ENCODE measurements around the gene SCAPER. TPM values are rescaled to one million over a fixed set of nuclear protein-coding genes. Genes with fewer than 3 reads are reported as not detected.
"Not testable (repeated sequence)": the region's sequence is repeated elsewhere in the genome, so short reads cannot be mapped to it uniquely, and the experiment has no call there.

SCAPER gene
- total RNA-seq, 1 donor from 2014 or later = 24.7 TPM

- no peak for DNase-seq (ENCODE audit: low spot score)
Observed at GRCh38 chr15:76433798-76434400, 471.2 kb downstream of the SCAPER start.

- DNase-seq (ENCODE audit: low spot score) = not testable (repeated sequence)
Observed at GRCh38 chr15:76433036-76433435, 472.1 kb downstream of the SCAPER start.

GRCh38 chr15:76432604-76433003 is 472.5 kb downstream of the SCAPER start:
- DNase-seq (ENCODE audit: low spot score) = no peak

GRCh38 chr15:76431971-76432370 is 473.2 kb downstream of the SCAPER start:
- DNase-seq (ENCODE audit: low spot score) = no peak

GRCh38 chr15:76430711-76431110 is 474.4 kb downstream of the SCAPER start:
- DNase-seq (ENCODE audit: low spot score) = not testable (repeated sequence)

GRCh38 chr15:76429661-76430060 is 475.5 kb downstream of the SCAPER start:
- no peak for DNase-seq (ENCODE audit: low spot score)

DNA sequence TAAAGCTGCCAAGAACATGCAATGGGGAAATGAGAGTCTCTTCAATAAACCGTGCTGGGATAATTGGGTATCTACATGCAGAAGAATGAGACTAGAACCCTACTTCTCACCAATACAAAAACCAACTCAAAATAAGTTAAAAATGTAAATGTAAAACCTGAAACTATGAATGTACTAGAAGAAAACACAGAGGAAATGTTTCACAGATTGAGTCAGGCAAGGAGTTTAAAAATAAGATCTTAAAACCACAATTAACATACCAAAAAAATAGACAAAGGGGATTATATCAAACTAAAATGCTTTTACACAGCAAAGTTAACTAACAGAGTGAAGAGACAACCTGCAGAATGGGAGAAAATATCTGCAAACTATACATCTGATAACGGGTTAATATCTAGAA is 478.2 kb downstream of the SCAPER start:
- DNase-seq (ENCODE audit: low spot score) = no peak

DNA sequence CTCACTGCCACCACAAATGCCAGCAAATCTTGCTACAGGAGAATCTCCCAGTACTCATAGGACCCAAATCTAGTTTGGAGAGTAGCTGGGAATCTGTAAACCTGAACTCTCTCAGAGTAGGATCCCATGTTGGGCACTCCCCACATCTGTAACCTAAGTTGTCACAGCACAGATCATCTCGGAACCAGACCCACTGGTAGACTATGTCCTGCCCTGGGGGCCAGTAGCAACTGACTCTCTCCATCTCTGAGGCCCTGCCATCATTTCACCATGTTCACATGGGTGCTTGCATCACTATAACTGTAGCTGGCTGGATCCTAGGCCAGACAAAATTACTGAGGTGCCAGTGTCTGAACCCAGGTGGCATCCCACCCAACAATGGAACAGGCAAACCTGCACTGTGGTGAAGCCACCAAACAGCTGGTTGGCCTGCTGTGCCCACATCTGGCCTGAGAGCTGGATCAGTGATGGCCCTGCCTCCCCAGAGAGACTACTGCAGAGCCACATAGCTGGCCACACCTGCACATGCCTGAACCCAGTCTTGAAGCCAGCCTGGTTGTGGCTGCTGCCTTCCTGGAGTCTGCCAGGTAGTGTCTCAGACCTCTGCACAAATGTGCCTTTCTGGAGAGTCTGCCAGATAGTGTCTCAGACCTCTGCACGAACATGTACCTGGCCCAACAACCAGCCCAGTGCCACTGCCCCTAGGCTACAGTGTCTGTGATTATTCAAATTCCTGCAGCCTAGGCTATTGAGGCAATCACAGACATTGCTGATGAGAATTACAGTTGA is 486.6 kb downstream of the SCAPER start:
- DNase-seq (ENCODE audit: low spot score) = no peak

- DNase-seq (ENCODE audit: low spot score) = no peak
Observed at GRCh38 chr15:76401285-76401684, 503.9 kb downstream of the SCAPER start.

- DNase-seq (ENCODE audit: low spot score) = no peak
Observed at GRCh38 chr15:76398317-76399104, 506.6 kb downstream of the SCAPER start.

DNA sequence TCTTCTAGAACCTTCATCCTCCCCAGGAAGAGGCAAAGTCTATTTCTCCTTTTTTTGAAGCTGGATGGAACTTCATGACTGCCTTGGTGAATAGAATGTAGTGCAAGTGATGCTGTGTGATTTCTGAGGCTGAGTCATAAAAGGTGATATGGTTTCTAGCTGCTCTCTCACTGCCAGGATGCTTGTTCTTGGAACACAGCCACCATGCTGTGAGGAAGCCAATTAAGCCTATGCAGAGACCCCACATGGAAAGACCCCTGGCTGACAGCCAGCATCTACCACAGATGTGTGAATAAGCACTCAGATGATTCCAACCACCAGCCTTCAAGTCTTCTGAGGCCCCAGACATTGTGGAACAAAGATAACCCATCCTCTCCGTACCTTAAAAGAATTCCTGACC is 511.5 kb downstream of the SCAPER start:
- DNase-seq (ENCODE audit: low spot score) = no peak

- DNase-seq (ENCODE audit: low spot score) = no peak
Observed at GRCh38 chr15:76391847-76392246, 513.3 kb downstream of the SCAPER start.

DNA sequence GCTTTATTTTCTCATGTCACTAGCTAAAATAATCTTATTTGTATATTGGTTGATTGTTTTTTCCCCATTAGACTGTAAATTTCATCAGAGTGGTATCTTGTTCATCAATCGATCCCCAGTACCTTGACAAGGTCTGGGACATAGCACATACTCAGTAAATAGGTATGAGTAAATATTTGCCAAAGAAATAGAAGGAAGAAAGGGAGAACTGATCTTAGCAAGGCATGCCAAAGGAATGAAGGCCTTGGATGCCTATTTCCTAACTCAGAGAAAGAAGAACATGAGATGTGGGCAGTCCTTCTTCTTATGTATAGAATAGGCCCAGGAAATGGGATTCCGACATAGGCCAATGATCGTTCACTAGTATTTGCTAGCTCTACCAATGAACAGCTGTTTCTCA is 513.8 kb downstream of the SCAPER start:
- DNase-seq (ENCODE audit: low spot score) = no peak

- no peak for DNase-seq (ENCODE audit: low spot score)
Observed at GRCh38 chr15:76390571-76390970, 514.6 kb downstream of the SCAPER start.

- no peak for DNase-seq (ENCODE audit: low spot score)
Observed at GRCh38 chr15:76386926-76387325, 518.2 kb downstream of the SCAPER start.

DNA sequence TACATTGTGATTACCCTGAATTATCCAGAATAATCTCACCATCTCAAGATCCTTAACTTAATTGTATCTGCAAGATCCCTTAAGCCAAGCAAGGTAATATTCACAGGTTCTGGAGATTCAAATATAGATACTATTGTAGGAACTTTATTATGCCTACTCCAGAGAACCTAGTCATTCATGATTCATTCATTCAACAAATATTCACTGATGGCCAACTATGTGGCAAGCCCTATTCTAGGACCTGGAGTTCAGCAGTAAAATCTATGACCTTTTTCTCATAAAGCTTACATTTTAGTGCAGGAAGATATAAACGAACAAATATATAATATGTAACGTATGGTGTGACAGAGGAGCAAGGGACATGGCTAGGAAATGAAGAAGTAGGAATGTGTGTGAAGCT is 519.0 kb downstream of the SCAPER start:
- no peak for DNase-seq (ENCODE audit: low spot score)

DNA sequence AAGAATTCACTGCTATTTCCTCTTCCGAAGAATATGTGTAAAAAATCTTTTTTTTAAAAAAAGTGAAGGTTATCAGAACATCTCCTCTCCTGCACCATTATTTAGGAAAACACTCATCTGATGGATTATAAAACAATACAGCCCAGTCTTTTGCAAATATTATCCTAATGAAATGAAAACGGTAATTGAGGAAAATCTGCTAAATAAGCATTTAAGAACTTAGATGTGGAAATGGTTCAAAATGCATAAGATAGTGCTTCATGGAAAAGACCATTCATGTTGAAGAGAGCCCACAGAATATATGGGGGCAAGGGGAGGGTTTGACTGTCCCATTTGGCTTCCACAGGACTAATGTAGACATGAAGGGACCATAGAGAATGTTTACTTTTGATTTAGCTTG is 520.7 kb downstream of the SCAPER start:
- DNase-seq (ENCODE audit: low spot score) = no peak

DNA sequence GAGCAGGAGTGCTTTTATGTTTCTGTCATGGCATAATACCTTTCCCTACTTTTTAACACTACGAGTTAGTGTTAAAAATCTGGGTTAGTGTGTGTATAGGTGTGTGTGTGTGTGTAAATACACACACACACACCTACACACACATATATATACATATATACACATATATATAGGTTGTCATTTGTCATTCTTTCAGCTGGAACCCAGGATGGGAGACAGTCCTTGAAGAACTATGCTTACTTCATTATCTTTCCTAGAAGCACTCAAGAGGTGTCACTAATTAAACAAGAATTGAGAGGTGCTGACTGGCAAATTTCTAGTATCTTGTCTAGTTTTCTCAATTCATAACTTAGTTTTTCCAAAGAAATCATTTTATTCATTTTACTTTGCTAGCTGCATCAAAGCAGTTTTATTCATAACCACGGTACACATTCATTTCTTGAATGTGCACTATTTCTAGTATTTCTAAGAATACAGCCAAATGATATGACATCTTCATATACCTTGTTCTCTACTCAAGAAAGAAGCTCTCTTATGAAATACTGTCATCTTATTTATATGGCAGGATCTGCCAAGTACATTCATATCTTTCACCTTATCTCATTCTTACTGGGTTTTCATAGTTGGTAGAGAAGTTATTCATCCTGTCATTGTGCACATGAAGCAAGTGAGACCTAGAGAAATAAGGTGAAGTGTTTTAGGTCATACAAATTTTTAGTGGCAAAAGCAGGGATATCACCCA is 522.0 kb downstream of the SCAPER start:
- DNase-seq (ENCODE audit: low spot score) = no peak

DNA sequence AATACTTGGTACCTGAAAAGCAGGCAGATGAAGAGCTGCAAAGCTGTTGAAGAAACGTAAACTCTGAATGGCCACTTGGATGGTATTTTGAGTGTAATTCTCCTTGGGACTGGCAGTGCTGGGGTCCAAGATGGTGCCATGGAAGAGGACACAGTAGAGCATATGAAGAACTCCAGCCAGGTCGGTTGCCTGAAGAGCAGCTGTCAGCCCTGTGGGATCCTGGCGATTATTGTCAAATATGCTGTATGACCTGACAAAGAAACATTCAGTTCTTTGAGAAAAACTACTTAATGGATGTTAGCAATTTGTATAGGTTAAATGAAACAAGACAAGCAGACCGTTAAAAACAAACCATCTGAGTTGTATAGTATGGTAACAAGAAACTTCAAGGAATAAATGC is 523.8 kb downstream of the SCAPER start:
- no peak for DNase-seq (ENCODE audit: low spot score)

- DNase-seq (ENCODE audit: low spot score) = no peak
Observed at GRCh38 chr15:76380249-76380648, 524.9 kb downstream of the SCAPER start.

DNA sequence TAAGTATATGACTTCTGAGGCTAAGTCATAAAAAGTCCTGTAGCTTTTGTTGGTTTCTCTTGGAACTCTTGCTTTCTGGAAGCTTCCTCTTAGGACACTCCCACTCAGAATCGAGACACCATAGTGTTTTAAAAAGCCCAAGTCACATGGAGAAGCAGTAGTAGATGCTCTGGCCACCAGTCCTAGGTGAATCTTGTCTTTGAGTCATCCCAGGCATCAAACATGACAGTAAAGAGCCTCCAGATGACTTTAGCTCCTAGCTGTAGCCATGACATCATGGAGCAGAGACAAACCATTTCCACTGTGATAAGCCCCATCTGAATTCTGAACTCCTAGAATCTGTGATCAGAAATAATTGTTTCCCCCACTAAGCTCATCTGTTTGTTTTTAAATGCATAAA is 526.4 kb downstream of the SCAPER start:
- DNase-seq (ENCODE audit: low spot score) = no peak

GRCh38 chr15:76377751-76378150 is 527.4 kb downstream of the SCAPER start:
- DNase-seq (ENCODE audit: low spot score) = no peak
